KG1 (cell line): ENCODE data around the gene SHOC1.
"Not testable (repeated sequence)": the region's sequence is repeated elsewhere in the genome, so short reads cannot be mapped to it uniquely, and the experiment has no call there.

Experiments
- DNase-seq: peaks from one replicate; lab custom pipeline; 2025; lab: John Stamatoyannopoulos, UW

SHOC1 gene

DNA sequence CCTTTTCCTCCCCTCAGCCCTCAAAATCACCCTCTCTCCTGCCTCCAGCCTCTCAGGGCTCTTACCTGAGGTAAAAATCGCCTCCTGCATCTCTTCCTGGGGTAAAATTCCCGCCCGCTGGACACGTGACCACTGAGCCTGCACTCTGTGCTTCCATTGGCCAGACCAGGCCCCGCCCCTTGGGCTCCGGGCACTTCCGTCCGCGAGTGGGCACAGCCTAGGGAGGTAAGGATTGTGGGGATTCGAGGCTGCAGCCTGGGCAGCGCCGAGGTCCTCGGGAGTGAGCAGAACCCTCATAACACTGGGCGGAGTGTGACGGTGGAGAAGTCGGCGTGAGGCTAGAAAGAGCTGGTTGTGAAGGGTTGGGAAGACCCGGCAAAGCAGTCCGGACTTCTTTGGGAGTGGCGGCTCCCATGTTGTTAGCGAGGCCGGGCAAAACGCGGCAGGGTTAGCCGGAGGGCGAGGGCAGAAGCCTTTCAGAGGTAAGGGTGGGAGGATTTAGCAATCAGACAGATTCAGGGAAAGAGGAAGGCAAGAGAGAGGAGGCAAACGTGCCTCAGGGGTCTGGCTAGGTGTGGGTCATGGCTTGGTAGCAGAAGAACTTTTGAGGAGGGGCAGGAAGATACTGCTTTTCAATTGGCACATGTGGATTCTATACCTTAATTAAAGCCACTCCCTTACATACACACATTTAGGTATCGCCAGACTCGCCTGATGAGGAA is at the start of gene SHOC1:
Gene SHOC1, minus strand, starts transcription at position 103 of the 722 bp plus-strand sequence. CDS start 3,519 bp downstream, outside the sequence.
- DNase-seq = no peak

DNA sequence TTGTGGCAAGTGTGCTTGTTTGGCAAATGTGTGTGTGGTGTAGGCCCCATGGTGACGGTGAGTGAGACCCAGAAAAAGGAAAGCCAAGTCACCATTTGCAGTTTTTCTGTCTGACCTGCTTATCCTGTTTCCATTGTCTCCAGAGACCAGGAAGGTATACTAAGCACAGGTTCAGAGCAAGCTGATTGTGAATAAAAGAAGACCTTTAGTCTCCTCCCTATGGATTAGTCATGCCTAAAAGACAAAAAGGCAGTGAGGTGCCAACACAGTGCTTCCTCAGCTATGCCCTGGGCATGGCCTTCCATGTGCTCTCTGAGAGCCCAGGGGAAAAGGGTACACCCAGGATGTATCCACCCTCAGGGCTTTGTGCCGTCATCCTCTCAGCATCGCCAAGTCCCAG is 49.2 kb upstream of the SHOC1 start:
- DNase-seq = no peak

GRCh38 chr9:111842313-111842712 is 47.6 kb upstream of the SHOC1 start:
- DNase-seq = no peak

- no peak for DNase-seq
Measured at GRCh38 chr9:111840442-111840841, 45.7 kb upstream of the SHOC1 start.

DNA sequence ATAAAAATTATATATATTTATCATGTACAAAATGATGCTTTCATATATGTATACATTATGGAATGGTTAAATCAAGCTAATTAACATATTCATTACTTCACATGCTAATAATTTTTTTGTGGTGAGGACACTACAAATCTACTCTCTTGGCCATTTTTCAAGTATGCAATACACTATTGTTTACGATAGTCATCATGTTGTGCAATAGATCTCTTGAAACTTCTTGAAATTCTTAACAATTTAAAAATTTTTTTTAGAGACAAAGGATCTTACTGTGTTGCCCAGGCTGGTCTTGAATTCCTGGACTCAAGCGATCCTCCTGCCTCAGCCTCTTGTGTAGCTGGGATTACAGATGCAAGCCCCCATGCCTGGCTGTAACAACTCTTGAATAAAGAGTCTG is 45.2 kb upstream of the SHOC1 start:
- DNase-seq = no peak

- DNase-seq = no peak
Measured at GRCh38 chr9:111839387-111839786, 44.6 kb upstream of the SHOC1 start.

DNA sequence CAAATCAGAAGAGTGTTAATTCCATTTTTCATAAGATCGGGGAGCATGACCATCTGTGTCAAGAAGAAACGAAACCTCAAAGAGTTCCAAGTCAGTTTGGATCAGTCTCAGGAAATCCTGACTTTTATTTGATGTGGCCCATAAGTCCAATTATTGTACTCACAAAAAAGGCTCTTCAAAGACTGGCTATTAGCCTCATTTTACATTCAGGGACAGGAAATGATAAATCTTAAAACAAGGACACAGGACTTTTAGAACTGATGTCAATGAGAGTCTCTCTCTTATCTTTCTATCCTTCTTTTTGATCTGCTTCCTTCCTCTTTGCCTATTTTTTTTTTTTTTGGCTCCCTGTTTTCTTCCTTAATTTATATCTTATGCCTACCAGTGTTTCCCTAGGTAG is 43.7 kb upstream of the SHOC1 start:
- no peak for DNase-seq

DNA sequence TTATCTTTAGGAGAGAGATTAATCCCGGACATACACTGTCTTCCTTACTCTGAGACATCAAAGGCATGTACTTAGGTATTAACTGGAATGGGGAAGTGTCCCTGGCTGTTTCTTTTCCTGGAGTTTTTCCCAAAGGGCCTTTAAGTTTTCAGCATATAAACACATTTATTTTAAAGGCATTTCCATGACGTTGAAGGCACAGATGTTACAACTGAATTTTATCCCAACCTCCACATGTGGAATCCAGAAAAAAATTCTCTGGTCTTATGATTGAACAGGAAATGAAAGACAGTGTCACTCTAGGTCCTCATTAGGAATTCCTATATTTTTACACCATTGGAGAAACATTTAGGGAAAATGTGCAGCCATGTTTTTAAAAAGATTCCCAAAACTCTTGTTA is 41.6 kb upstream of the SHOC1 start:
- DNase-seq = no peak

DNA sequence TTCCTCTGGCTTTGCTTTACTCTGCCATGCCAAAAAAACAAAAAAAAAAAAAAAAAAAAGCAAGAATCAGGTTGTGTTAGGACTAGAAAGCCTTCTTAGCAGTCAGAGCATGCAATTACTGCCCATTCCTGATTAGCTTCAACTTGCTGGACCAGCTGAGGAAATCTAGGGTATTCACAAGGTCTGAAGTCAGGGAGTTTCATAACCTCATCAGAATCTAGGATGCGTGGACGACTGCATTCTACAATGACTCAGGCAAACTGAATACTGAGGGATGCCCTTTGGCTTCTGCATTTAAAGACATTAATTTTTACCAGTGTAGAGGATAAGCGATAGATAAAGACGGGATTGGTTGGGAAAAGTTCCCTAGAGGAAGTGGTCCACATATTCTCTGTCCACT is 39.2 kb upstream of the SHOC1 start:
- DNase-seq = no peak

- DNase-seq = no peak
Measured at GRCh38 chr9:111832449-111832848, 37.7 kb upstream of the SHOC1 start.

DNA sequence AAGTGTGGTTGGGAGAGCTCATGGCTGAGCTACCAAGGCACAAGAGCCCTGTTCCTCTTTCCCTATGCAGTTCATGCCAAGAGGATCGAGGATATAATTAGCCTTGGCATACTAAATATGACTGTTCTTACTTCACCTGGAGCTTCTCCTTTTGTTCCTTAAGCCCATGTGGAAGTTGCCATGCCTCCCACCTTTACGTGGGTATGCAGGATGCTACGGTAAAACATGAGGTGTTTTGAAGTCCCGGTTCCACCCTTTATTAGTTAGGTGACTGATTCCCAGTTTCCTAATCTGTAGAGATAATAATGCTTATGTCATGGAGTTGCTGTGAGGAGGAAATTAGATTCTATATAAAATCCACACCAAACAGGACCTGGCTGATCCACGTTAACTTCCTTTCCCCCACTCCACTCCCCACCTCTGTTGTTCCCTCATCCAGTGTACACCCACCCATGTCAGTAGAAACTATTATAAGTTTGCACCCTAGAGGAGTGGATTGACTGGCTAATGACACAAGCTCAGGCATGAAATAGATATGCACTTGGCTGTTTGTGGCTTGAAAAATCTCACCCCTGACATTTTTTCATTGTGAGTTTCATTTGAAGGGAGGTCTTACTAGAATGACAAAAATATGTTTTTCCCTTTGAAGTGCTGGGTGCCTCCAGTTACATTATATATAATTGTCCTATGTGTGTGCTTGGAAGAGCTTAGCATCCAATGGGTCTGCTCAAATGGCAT is 36.8 kb upstream of the SHOC1 start:
- no peak for DNase-seq

DNA sequence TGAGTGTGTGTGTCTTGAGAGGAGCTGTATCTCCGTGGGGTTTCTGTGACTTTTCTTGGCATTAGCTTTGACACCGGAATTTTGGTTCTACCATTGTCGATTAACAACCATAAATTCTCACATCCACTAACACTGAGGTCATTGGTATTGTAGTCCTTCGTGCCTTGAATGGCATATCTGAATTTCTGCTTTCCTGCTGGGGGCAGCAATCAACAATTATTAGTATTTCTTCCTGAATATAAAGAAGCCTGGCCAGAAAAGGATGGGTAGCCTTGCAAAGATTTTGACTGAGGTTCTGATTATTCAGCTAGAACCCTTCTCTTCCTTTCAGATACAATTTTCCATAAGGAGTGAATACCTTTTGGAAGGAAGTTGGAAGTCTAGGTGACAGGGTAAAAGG is 33.5 kb upstream of the SHOC1 start:
- DNase-seq = no peak

DNA sequence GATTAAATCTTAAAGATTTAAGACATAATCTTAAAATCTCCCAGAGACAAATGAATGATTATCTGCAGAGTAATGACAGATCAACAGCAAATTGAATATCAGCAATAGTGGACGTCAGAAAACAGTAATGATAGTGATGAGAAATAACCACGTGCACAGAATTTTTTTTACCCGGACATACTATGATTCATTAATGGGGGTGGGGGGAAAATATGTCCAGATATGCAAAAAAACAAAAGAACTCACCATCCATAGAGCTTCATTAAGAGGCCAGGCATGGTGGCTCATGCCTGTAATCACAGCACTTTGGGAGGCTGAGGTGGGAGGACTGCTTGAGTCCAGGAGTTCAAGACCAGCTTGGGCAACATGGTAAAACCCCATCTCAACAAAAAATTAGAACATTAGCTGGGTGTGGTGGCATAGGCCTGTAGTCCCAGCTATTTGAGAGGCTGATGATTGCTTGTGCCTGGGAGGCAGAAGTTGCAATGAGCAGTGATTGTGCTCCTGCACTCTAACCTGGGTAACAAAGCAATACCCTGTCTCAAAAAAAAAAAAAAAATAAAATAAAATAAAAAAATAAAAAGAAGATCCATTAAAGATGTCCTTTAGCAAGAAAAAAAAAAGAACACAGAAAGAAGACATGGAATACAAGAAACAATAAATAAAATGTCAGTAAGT is 30.9 kb upstream of the SHOC1 start:
- DNase-seq = no peak

- no peak for DNase-seq
Measured at GRCh38 chr9:111821006-111821528, 26.3 kb upstream of the SHOC1 start.

DNA sequence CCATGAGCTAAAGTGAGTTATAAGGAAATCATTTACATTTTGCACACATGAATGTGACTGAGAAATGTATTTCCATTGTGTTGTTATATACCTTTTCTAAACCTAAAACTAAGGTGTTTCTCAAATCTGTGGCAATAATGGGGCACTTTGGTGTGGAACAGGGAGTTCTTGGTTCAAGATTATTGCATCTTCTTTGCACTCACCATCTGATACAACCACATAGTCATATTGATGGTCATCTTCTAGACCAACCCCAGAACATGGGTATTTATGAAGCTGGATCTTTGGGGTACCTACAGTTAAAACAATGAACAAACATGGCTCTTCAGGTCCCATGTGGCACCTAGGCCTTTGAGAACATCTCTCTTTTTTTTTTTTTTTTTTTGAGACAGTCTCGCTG is 24.6 kb upstream of the SHOC1 start:
- DNase-seq = no peak

GRCh38 chr9:111815285-111816070 is 20.7 kb upstream of the SHOC1 start:
- DNase-seq = no peak

GRCh38 chr9:111812337-111812736 is 17.6 kb upstream of the SHOC1 start:
- DNase-seq = no peak

DNA sequence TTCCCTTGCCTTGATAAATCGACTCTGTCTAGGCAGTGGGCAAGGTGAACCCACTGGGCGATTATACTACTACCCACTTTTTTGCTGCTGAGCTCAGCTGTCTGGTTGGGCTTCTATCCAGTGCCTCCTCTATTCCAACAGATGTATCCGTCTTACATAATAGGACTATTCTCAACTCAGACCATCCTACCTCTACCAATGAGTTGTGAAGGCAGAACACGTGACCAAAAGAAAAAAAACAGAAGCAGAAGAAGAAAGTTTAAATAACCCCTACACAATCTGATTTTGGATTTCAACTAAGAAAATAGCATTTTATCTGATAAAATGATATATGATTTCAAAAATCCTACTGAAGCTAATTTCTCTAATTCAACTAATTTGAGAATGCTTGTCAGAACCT is 16.2 kb upstream of the SHOC1 start:
- no peak for DNase-seq

- DNase-seq = not testable (repeated sequence)
Measured at GRCh38 chr9:111810415-111810814, 15.7 kb upstream of the SHOC1 start.

GRCh38 chr9:111807197-111807596 is 12.5 kb upstream of the SHOC1 start:
- DNase-seq = no peak

DNA sequence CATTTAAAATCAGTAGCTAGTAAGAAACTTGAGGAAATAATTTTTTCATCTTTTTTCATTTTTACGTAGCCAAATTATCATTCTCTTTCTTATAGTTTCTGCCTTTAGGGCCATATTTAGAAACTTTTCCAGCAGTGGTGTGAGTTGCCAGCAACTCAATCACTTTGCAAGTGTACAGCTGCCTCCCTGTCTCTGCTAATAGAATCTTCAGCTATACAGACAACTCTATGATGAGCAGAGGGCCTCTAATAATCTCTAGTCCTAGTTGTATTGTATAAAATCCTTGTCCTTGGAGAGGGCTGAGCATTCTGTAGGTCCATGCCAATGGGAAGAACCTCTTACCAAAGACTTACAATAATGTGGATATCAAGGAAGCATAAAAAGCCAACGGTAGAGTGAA is 11.5 kb upstream of the SHOC1 start:
- DNase-seq = no peak

DNA sequence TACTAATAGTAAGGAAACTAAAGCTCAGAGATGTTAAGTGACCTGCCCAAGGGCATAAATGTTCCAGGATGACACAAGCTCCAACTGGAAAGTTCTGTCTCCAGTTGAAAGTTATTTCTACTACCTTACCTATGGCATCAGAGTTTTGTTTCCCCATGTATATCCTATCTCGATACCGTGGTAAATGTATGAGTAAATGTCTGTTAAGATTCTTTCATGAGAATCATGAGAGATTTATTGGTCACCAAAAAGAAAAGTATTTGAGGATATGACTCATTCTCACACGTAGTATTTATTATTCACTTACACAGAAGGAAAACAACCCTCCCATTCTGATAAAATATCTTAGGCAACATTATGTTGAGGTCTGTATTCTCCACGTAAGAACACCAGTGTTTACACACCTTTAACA is 11.1 kb upstream of the SHOC1 start:
- DNase-seq = no peak
